ENCODE data around the gene AJAP1.

DNA sequence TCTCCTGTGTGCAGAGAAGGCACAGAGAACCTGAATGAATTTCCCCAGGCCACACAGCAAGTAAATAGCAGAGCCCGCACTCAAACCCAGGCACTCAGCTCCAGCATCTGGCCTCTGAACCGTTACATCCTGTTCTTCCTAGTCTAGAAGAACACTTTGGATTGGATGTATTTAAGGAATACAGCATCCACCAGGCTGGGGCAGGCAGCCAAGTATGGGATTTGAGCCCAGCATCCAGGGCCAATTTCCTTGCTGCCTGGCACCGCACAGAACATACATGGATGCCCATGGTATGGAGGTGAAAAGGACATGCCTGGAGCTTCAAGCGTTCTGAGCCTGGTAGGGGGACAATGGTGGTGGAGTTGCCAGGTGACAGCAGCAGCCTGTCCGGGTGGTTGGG, 9.7 kb downstream of the AJAP1 start:
- TF ChIP-seq, protein P1, sequence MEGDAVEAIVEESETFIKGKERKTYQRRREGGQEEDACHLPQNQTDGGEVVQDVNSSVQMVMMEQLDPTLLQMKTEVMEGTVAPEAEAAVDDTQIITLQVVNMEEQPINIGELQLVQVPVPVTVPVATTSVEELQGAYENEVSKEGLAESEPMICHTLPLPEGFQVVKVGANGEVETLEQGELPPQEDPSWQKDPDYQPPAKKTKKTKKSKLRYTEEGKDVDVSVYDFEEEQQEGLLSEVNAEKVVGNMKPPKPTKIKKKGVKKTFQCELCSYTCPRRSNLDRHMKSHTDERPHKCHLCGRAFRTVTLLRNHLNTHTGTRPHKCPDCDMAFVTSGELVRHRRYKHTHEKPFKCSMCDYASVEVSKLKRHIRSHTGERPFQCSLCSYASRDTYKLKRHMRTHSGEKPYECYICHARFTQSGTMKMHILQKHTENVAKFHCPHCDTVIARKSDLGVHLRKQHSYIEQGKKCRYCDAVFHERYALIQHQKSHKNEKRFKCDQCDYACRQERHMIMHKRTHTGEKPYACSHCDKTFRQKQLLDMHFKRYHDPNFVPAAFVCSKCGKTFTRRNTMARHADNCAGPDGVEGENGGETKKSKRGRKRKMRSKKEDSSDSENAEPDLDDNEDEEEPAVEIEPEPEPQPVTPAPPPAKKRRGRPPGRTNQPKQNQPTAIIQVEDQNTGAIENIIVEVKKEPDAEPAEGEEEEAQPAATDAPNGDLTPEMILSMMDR (IDR thresholded peaks at IDR 0.05): no peak
- no peak for TF ChIP-seq POLR2A (IDR thresholded peaks at IDR 0.05)
